ENCODE results near the gene FRMD4B.

DNA sequence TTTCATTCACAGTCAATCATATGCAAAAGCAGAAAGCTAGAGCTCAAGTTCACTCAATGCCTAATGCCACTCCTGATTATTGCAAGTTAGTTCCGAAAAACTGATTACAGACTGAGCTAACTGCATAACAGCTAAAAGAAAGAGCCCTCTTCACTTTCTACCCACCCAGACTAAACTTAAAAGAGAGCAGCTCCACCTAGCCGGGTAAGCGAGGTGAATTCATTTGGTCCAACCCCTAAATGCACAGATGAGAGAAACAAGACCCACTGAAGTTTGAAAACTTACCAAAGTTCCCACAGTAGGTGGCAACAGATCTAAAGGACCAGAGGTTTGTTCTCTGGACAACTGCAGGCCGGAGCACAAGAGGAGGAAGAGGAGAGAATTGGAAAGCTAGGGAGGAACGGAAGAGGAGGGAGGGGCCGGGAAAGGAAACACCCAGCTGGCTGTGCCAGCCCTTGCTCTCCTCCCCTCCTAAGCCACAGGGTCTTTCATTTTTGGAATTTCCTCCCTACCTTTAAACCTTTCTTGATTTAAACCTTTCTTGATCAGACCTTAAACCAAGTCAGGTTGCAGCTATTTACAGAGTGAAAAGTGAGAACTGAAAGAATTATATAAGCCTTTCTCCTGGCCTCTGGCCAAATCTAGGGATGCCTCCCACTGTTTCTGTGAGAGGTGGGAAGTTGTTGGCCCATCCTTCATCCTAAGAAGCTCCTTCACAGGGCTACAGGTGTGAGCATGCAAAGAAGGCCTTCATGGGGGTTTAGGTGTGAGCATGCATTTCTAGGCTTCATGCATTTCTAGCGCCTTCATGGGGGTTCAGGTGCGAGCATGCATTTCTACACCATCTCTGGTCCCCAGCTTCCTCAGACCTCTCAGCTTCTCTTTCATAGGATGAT is 148.8 kb downstream of the FRMD4B start:
- TF ChIP-seq CTCF (IDR thresholded peaks at IDR 0.05; ENCODE audit: borderline replicate concordance, extremely low read depth, low read length, poor library complexity, severe bottlenecking), result no peak
- no peak for TF ChIP-seq EZH2 (IDR thresholded peaks at IDR 0.05; ENCODE audit: borderline replicate concordance, low read depth, low read length, severe bottlenecking)

All from DND-41 (cell line).